ENCODE measurements around the gene RCBTB1. TPM values are rescaled to one million over a fixed set of nuclear protein-coding genes. Genes with fewer than 3 reads are reported as not detected.
"Not testable (repeated sequence)": the region's sequence is repeated elsewhere in the genome, so short reads cannot be mapped to it uniquely, and the experiment has no call there.

The RCBTB1 gene
- total RNA-seq, 1 donor = 26.4 TPM

DNA sequence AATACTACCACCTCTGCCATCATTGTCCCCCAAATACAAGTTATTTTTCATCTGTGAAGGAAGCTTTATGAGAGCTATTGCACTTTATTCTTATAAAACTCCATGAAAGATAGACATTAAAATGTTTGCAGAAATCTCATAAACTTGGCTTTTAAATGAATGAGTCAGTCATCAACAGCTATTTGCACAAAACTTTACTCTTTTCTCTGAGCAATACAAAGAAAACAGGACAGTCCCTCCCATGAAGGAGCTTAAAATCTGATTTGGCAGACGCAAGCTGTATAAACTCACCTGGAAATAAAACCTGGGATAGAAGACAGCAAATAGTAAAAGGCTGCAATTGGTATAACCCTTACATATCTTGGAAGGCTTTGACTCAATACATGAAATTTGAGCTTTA, 16.6 kb upstream of the RCBTB1 start:
- no peak for DNase-seq (ENCODE audit: insufficient read length, low spot score, missing footprints)
- Histone ChIP-seq H3K27me3 (ENCODE audit: insufficient read depth, low read length) (no peaks in the 10 kb centered on the region), H3K4me2 (ENCODE audit: insufficient read depth, low read length) (no peak overlapping the region), H3K27ac (ENCODE audit: low read depth, low read length) (no peak overlapping the region), H3K4me3 (ENCODE audit: insufficient read depth, low read length) (no peak overlapping the region), H3K36me3 (ENCODE audit: insufficient read depth, low read length) (no peaks in the 10 kb centered on the region), H2AFZ (ENCODE audit: low read length) (no peak overlapping the region), H4K20me1 (ENCODE audit: insufficient read depth, low read length) (no peaks in the 10 kb centered on the region), H3K9me3 (ENCODE audit: low read depth, low read length) (no peaks in the 10 kb centered on the region), H3K79me2 (ENCODE audit: insufficient read depth, low read length) (no peaks in the 10 kb centered on the region), H3K4me1 (ENCODE audit: insufficient read depth, low read length) (no peaks in the 10 kb centered on the region)
- TF ChIP-seq, protein P1, sequence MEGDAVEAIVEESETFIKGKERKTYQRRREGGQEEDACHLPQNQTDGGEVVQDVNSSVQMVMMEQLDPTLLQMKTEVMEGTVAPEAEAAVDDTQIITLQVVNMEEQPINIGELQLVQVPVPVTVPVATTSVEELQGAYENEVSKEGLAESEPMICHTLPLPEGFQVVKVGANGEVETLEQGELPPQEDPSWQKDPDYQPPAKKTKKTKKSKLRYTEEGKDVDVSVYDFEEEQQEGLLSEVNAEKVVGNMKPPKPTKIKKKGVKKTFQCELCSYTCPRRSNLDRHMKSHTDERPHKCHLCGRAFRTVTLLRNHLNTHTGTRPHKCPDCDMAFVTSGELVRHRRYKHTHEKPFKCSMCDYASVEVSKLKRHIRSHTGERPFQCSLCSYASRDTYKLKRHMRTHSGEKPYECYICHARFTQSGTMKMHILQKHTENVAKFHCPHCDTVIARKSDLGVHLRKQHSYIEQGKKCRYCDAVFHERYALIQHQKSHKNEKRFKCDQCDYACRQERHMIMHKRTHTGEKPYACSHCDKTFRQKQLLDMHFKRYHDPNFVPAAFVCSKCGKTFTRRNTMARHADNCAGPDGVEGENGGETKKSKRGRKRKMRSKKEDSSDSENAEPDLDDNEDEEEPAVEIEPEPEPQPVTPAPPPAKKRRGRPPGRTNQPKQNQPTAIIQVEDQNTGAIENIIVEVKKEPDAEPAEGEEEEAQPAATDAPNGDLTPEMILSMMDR (IDR thresholded peaks at IDR 0.05; ENCODE audit: extremely low read depth, low read depth, low read length) = no peak

DNA sequence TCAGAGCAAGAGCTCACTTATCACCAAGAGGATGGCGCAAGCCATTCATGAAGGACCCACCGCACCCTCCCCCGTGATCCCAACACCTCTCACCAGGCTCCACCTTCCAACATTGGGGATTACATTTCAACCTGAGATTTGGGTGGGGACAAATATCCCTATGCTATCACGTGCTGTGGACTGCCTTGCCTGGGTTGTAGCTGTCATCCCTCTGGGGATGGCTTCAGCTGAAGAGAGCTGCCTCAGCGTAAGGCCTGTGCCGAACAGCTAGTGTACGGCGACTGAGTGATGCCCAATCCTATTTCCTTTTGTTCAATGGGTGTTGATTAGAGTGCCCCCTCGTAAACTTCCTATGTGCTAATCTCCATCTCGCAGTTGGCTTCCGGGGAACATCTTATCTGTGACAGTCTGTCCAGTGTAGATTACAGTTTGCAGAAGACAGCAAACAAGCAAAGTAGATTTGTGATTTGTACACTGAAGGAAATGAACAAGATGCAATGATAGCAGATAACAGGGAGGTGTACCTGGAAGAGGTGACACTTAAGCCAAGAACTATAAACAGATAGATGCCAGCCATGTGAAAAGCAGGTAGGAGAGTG, 11.8 kb upstream of the RCBTB1 start:
- Histone ChIP-seq H3K9me3 (ENCODE audit: low read depth, low read length) (no peaks in the 10 kb centered on the region), H3K79me2 (ENCODE audit: insufficient read depth, low read length) (no peaks in the 10 kb centered on the region), H3K4me3 (ENCODE audit: insufficient read depth, low read length) (no peak overlapping the region), H4K20me1 (ENCODE audit: insufficient read depth, low read length) (no peaks in the 10 kb centered on the region), H3K27me3 (ENCODE audit: insufficient read depth, low read length) (no peaks in the 10 kb centered on the region), H3K27ac (ENCODE audit: low read depth, low read length) (no peak overlapping the region), H3K4me1 (ENCODE audit: insufficient read depth, low read length) (no peaks in the 10 kb centered on the region), H3K36me3 (ENCODE audit: insufficient read depth, low read length) (no peaks in the 10 kb centered on the region), H3K4me2 (ENCODE audit: insufficient read depth, low read length) (no peak overlapping the region), H2AFZ (ENCODE audit: low read length) (no peak overlapping the region)
- no peak for DNase-seq (ENCODE audit: insufficient read length, low spot score, missing footprints)
- TF ChIP-seq, protein P1 (IDR thresholded peaks at IDR 0.05; ENCODE audit: extremely low read depth, low read depth, low read length) = no peak

DNA sequence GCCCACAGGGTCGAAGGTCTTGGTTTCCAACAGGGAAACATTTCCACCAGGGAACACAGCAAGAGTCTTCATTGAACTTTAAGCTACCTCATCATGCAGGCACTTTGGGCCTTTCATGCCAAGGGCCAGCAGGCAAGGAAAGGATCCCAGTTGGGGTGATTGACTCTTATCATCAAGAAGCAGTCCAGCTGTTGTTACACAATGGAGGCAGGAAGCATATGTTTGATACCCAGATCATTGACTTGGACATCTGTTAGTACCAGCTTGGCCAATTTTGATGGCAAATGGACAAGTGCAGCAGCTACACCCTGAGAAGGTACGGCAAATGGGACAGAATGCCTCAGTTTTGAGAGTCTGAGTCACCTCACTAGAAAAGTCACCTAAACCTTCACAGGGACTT, 10.9 kb upstream of the RCBTB1 start:
- Histone ChIP-seq H3K4me1 (ENCODE audit: insufficient read depth, low read length) (no peaks in the 10 kb centered on the region), H4K20me1 (ENCODE audit: insufficient read depth, low read length) (no peaks in the 10 kb centered on the region), H2AFZ (ENCODE audit: low read length) (no peak overlapping the region), H3K79me2 (ENCODE audit: insufficient read depth, low read length) (no peaks in the 10 kb centered on the region), H3K4me2 (ENCODE audit: insufficient read depth, low read length) (no peak overlapping the region), H3K27me3 (ENCODE audit: insufficient read depth, low read length) (no peaks in the 10 kb centered on the region), H3K9me3 (ENCODE audit: low read depth, low read length) (no peaks in the 10 kb centered on the region), H3K4me3 (ENCODE audit: insufficient read depth, low read length) (no peak overlapping the region), H3K36me3 (ENCODE audit: insufficient read depth, low read length) (no peaks in the 10 kb centered on the region), H3K27ac (ENCODE audit: low read depth, low read length) (no peak overlapping the region)
- TF ChIP-seq, protein P1 (IDR thresholded peaks at IDR 0.05; ENCODE audit: extremely low read depth, low read depth, low read length) = no peak
- DNase-seq (ENCODE audit: insufficient read length, low spot score, missing footprints) = no peak

DNA sequence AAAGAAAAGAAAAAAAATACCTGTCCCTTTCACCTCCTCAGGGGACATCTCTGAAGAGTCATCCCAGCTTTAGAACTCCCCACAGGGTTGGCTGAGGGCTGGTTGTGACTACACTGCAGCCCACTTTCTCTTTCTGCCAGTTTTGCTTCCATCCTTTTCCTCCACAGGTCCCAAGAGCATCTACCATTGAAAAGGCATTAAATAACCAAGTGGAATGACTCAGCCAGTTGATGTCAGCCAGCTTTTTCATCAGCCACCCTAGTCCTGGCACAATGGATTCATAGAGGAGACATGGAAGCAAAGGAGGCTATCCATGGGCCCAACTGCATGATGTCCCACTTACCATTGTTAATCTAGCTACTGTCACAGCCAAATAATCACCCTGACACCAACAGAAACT, 9.2 kb upstream of the RCBTB1 start:
- Histone ChIP-seq H3K79me2 (ENCODE audit: insufficient read depth, low read length) (no peaks in the 10 kb centered on the region), H2AFZ (ENCODE audit: low read length) (no peak overlapping the region), H4K20me1 (ENCODE audit: insufficient read depth, low read length) (no peaks in the 10 kb centered on the region), H3K4me1 (ENCODE audit: insufficient read depth, low read length) (no peaks in the 10 kb centered on the region), H3K9me3 (ENCODE audit: low read depth, low read length) (no peaks in the 10 kb centered on the region), H3K4me2 (ENCODE audit: insufficient read depth, low read length) (no peak overlapping the region), H3K27ac (ENCODE audit: low read depth, low read length) (no peak overlapping the region), H3K4me3 (ENCODE audit: insufficient read depth, low read length) (no peak overlapping the region), H3K36me3 (ENCODE audit: insufficient read depth, low read length) (no peaks in the 10 kb centered on the region), H3K27me3 (ENCODE audit: insufficient read depth, low read length) (no peaks in the 10 kb centered on the region)
- DNase-seq (ENCODE audit: insufficient read length, low spot score, missing footprints) = no peak
- TF ChIP-seq, protein P1 (IDR thresholded peaks at IDR 0.05; ENCODE audit: extremely low read depth, low read depth, low read length) = no peak

DNA sequence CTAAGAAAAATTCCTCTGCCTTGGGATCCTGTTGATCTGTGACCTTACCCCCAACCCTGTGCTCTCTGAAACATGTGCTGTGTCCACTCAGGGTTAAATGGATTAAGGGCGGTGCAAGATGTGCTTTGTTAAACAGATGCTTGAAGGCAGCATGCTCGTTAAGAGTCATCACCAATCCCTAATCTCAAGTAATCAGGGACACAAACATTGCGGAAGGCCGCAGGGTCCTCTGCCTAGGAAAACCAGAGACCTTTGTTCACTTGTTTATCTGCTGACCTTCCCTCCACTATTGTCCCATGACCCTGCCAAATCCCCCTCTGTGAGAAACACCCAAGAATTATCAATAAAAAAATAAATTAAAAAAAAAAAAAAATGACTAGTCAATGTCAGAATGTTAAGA, 8.5 kb upstream of the RCBTB1 start:
- H3K36me3 ChIP-seq (ENCODE audit: insufficient read depth, low read length); H3K4me1 ChIP-seq (ENCODE audit: insufficient read depth, low read length); DNase-seq (ENCODE audit: insufficient read length, low spot score, missing footprints); H2AFZ ChIP-seq (ENCODE audit: low read length); H3K4me3 ChIP-seq (ENCODE audit: insufficient read depth, low read length); H3K27me3 ChIP-seq (ENCODE audit: insufficient read depth, low read length); H3K4me2 ChIP-seq (ENCODE audit: insufficient read depth, low read length); H3K79me2 ChIP-seq (ENCODE audit: insufficient read depth, low read length); H3K9me3 ChIP-seq (ENCODE audit: low read depth, low read length); H3K27ac ChIP-seq (ENCODE audit: low read depth, low read length); H4K20me1 ChIP-seq (ENCODE audit: insufficient read depth, low read length): not testable (repeated sequence)

DNA sequence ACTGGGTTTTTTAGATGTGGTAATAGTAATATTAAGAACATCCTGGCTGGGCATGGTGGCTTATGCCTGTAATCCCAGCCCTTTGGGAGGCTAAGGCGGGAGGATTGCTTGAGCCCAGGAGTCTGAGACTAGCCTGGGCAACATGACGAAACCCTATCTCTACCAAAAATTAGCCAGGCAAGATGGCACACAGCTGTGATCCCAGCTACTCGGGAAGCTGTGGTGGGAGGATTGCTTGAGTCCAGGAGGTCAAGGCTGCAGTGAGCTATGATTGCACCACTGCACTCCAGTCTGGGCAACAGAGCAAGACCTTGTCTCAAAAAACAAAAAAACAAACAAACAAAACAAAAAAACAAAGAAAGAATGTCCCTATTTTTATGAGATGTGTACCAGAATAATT, 5.4 kb upstream of the RCBTB1 start:
- DNase-seq (ENCODE audit: insufficient read length, low spot score, missing footprints); H3K4me2 ChIP-seq (ENCODE audit: insufficient read depth, low read length): not testable (repeated sequence)

More for the DNA sequence above, 5.4 kb upstream of the RCBTB1 start:
- H3K27ac ChIP-seq (ENCODE audit: low read depth, low read length); H3K36me3 ChIP-seq (ENCODE audit: insufficient read depth, low read length); H4K20me1 ChIP-seq (ENCODE audit: insufficient read depth, low read length); H3K27me3 ChIP-seq (ENCODE audit: insufficient read depth, low read length); H2AFZ ChIP-seq (ENCODE audit: low read length); H3K4me1 ChIP-seq (ENCODE audit: insufficient read depth, low read length); H3K79me2 ChIP-seq (ENCODE audit: insufficient read depth, low read length); H3K4me3 ChIP-seq (ENCODE audit: insufficient read depth, low read length); H3K9me3 ChIP-seq (ENCODE audit: low read depth, low read length): not testable (repeated sequence)

All from osteoblast (primary cell).